Activated gamma-delta T cell treated with Interleukin-2 at 50 U/mL for 16 hours (primary cell): Measurements from ENCODE around the gene CNTNAP2.
"Not testable (repeated sequence)": the region's sequence is repeated elsewhere in the genome, so short reads cannot be mapped to it uniquely, and the experiment has no call there.

ENCODE experiments used
- DNase-seq: peaks from one replicate; pipeline ENCODE4 v3.0.0-alpha.2; 2020

Gene CNTNAP2

GRCh38 chr7:147048864-147049263 lies 932.3 kb downstream of the CNTNAP2 start:
- no peak for DNase-seq

DNA sequence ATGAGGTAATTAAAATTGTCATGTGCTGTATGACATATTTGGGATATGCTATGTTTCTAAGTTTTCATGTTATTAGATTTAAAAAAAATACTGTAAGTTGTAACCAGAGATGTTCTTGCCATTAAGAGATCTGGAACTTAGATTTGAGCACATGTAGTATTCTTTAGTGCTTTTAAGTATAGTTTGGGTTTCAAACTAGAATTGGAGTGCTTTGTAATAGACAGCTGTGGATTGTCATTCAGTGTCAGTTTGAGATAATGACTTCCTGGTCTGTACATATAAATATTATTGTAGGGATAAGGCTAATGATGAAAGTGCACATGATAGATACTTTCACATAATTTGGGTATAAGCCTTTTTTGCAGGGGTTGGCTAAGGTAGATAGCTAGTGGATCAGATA lies 936.2 kb downstream of the CNTNAP2 start:
- DNase-seq: no peak

- DNase-seq: no peak
Measured at GRCh38 chr7:147053746-147054145, 937.1 kb downstream of the CNTNAP2 start.

DNA sequence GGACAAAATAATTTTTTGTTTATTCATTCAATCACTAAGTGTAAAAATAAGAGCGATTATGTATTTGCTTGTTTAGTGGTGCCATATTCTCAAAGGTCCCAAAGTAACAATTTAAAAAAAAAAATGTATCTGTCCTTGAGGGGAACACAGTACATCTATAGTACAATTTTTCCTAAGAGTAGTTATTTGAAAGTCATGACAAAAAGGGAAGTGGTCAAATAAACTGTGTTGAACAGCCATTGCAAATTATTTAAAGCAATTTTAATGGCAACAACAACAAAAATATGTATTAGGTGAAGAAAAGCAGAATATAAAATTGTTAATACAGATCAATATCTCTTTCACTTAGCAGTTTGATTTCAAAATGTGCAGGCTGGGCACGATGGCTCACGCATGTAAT lies 943.5 kb downstream of the CNTNAP2 start:
- no peak for DNase-seq

GRCh38 chr7:147062897-147063296 lies 946.3 kb downstream of the CNTNAP2 start:
- DNase-seq: no peak

GRCh38 chr7:147068842-147069241 lies 952.2 kb downstream of the CNTNAP2 start:
- no peak for DNase-seq

DNA sequence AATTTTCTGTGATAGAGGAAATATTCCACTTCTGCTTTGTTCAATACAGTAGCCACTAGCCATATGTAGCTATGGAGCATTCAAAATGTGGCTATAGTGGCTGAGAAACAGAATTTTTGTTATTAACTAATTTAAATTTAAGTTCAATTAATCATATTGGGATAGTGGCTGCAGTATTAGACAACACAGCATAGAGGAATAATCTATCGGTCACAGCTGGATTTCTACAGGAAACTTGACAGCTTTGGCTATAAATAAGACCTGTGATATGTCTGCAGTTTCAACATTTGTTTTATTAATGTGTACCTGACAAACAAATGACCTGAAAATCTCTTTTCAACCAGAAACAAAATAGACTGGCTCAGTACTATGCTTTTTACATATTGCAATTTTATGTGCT lies 953.2 kb downstream of the CNTNAP2 start:
- DNase-seq: no peak

DNA sequence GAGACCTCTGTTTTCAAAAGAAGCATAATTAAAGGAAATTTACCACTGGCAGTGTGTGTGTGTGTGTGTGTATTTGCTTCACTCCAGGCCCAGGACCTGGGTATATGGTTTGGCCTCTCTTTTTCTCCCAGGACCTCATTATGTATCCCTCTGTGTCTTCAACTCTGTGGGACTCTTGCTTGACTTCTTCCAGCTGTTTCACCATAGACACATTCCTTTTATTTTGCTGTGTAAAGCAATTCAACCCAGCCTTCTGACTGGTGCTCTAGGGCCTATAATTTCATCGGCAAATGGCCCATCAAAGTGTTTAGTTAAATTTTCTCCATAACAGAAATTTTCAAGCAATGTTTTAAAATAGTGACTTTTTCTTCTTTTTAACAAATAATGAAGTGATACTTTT lies 954.3 kb downstream of the CNTNAP2 start:
- no peak for DNase-seq

DNA sequence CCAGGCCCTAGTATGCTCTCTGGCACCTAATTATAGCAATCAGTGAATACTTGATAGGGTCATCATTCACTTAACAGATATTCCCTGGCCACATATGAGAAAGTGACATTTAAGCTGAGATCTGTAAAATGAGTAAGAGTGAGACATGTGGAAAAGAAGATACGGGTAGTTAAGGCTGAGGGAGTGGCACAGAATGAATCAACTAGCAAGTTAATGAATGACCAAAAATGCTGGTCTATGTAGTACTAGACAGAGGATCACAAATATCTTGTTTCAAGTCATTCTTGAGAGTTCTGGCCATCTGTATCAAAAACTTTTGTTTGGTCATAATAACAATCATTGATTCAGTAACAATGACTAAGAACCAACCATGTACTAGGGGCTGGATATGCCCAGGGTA lies 954.9 kb downstream of the CNTNAP2 start:
- no peak for DNase-seq

DNA sequence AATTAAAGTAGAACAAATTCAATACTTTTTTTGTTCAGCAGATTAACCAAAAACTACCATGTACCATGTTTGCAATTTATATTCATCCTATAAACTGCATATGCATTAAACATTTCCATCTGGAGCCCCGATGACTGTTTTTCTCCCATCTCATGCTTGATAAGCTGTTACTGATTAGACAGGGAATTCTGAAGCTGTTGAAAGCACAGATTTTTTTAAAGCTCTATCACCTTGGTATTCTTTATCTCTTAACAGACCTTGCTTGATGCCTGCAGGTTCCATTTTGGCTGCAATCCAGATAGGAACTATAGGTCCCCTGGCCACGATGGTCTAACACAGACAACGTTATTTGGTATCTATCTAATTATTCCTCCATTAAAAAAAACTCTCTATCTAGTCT lies 961.7 kb downstream of the CNTNAP2 start:
- no peak for DNase-seq

GRCh38 chr7:147079083-147079482 lies 962.5 kb downstream of the CNTNAP2 start:
- DNase-seq: no peak

- DNase-seq: no peak
Measured at GRCh38 chr7:147079921-147080420, 963.4 kb downstream of the CNTNAP2 start.

GRCh38 chr7:147081117-147081516 lies 964.5 kb downstream of the CNTNAP2 start:
- DNase-seq: no peak

DNA sequence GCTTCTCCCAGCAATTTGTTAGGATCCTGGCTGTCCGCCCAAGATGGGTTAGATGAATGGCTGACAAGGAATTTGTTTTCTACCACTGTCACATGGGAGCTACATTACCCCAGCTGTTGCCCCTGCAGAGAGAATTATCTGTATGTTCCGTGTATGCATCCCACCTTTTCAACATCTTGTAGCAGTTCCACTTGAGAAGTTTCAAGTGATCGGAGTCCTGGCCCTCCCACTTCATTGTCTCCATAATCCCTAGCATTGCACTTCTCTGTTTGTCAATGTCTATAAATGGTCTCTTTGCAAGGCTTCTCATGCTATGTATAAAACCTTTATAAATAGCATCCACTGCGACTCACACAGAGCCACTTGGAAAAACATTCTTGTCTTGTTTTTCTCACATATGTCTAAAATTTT lies 972.5 kb downstream of the CNTNAP2 start:
- DNase-seq: no peak

- DNase-seq: no peak
Measured at GRCh38 chr7:147089608-147090007, 973.0 kb downstream of the CNTNAP2 start.

- no peak for DNase-seq
Measured at GRCh38 chr7:147096629-147097028, 980.0 kb downstream of the CNTNAP2 start.

- DNase-seq: no peak
Measured at GRCh38 chr7:147103224-147103623, 986.6 kb downstream of the CNTNAP2 start.

GRCh38 chr7:147106746-147107145 lies 990.1 kb downstream of the CNTNAP2 start:
- no peak for DNase-seq

- DNase-seq: not testable (repeated sequence)
Measured at GRCh38 chr7:147114525-147114924, 997.9 kb downstream of the CNTNAP2 start.

GRCh38 chr7:147136352-147136751 lies 1019.8 kb downstream of the CNTNAP2 start:
- DNase-seq: no peak

DNA sequence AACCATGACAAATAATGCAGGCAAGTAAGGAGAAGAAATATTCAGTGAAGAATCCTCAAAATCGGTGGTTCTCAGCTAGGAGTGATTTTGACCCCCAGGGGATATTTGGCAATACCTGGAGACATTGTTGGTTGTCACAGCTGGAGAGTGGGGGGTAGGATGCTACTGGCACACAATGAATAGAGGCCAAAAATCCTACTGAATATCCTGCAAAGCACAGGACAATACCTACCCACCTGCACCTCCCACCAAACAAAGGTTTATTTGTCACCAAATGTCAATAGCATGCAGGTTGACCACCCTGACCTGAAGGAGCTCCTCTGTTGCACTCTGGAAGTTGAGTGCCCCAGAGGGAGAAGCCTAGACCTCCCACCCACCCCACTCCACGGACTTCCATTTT lies 1028.6 kb downstream of the CNTNAP2 start:
- no peak for DNase-seq

GRCh38 chr7:147146169-147146568 lies 1029.6 kb downstream of the CNTNAP2 start:
- DNase-seq: no peak

- DNase-seq: no peak
Measured at GRCh38 chr7:147151661-147152060, 1035.1 kb downstream of the CNTNAP2 start.

DNA sequence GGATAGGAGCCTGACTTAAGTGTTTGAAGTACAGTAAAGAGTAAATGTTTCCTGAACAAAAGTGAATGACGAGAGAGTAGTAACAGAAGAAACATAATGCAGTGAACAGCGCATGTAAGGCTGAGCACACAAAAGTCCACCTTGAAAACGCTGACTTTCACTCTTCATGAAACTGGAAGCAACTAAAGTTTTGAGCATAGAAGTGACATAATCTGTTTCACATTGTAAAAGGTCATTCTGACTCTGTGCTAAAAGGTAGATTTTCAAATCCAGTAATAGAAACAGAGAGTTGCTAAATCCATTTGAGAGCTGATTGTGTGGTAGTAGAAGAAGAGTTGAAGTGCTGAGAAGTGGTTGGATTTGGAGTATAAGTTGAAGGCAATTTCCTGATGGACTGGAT lies 1037.0 kb downstream of the CNTNAP2 start:
- no peak for DNase-seq

DNA sequence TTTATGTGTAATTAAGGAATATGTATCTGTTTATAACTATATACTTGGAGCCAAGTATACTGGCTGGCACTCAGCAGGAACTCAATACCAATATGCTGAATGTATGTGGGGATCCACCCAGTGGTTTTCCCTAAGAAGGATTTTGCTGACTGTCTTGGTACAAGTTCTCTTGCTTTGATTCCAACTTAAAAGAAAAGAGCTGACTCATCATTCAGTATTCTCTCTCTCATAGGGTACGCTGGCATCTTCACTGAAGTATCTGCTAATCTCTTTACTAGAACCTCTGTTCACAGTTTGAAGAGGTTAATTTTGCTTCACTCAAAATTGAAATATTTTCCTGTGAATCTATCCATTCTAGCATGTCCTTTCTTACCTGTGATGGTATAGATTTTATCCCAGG lies 1044.8 kb downstream of the CNTNAP2 start:
- no peak for DNase-seq
